A673 (cell line): ENCODE data around the gene BNC1.

ENCODE experiments used
- CTCF ChIP-seq: fragments of 300-800, 200-600 bp; sonication (generic); conservative IDR thresholded peaks from 2 replicates; pipeline ENCODE4 v1.5.1; 2017; ENCODE audit warnings: low read depth, mild to moderate bottlenecking, antibody characterized with exemption, low read length, moderate library complexity, mixed read lengths
- EZH2 ChIP-seq: fragments of 200-600 bp; sonication (generic); IDR thresholded peaks from 2 replicates; pipeline ENCODE4 v1.6.1; 2017; ENCODE audit warnings: borderline replicate concordance, low read depth, mild to moderate bottlenecking, mixed read lengths, antibody characterized with exemption, low read length; ENCODE audit not compliant: poor library complexity, severe bottlenecking

GRCh38 chr15:83276661-83277060 is 7.8 kb downstream of the BNC1 start:
- TF ChIP-seq CTCF = no peak
- TF ChIP-seq EZH2 = no peak
